Left ventricle myocardium superior (tissue), 1 donor: ENCODE measurements around the gene ZNF862. TPM values are rescaled to one million over a fixed set of nuclear protein-coding genes. Genes with fewer than 3 reads are reported as not detected.
"Not testable (repeated sequence)": the region's sequence is repeated elsewhere in the genome, so short reads cannot be mapped to it uniquely, and the experiment has no call there.

Source experiments
- ATAC-seq: fragments of 200-7000 bp; cut with Tn5 transposase; one replicate; pipeline ENCODE4 v1.9.1; 2020; ENCODE audit warnings: mild to moderate bottlenecking, moderate library complexity
- DNase-seq: peaks from one replicate; pipeline ENCODE4 v3.0.0-alpha.2; 2020
- intact Hi-C: fragments of 100-400 bp; cut with micrococcal nuclease; formaldehyde crosslinking; loops from one replicate; pipeline ENCODE4 v1.11.0; 2022
- total RNA-seq: library from RNA; stranded (reverse); fragmentation: NEBNext Ultra II Directional; extraction: Animal tissue kit (Norgen Biotek cat#: 25700); gene quantifications from one replicate; pipeline ENCODE4 v1.2.1, GENCODE V29; 2021
- donor health status: DM: no; HTN: yes; CAD: no; lungs with severe emphysema.

ZNF862 gene
- total RNA-seq, 1 donor from 2014 or later, result 9.5 TPM

- intact Hi-C loops, result no loop called here
- peak; percentile 20 for DNase-seq
- ATAC-seq, result no peak
Measured at GRCh38 chr7:149822353-149822943, 15.7 kb upstream of the ZNF862 start.

- no peak for ATAC-seq
- intact Hi-C loops, result no loop called here
- peak; percentile 17 for DNase-seq
Measured at GRCh38 chr7:149823191-149823630, 15.0 kb upstream of the ZNF862 start.

GRCh38 chr7:149823631-149824199 lies 14.5 kb upstream of the ZNF862 start:
- DNase-seq, result peak; percentile 17

DNA sequence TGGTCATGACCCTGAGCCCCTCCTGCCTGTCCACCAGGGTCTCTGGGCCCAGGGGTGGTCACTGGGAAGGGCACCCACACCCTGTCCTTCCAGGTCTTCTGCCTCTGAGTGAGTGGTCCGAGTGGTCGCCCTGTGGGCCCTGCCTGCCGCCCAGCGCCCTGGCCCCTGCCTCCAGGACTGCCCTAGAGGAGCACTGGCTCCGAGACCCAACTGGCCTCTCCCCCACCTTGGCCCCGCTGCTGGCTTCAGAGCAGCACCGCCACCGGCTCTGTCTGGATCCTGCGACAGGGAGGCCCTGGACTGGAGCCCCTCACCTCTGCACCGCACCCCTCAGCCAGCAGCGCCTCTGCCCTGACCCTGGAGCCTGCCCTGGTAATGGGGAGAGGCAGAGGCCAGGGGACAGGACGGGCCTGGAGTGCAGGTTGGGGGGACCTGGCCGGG lies 13.9 kb upstream of the ZNF862 start:
- intact Hi-C loops, result no loop called here
- DNase-seq, result peak; percentile 29

More at GRCh38 chr7:149823631-149824199, 14.5 kb upstream of the ZNF862 start:
- no peak for ATAC-seq
- intact Hi-C loops, result no loop called here

DNA sequence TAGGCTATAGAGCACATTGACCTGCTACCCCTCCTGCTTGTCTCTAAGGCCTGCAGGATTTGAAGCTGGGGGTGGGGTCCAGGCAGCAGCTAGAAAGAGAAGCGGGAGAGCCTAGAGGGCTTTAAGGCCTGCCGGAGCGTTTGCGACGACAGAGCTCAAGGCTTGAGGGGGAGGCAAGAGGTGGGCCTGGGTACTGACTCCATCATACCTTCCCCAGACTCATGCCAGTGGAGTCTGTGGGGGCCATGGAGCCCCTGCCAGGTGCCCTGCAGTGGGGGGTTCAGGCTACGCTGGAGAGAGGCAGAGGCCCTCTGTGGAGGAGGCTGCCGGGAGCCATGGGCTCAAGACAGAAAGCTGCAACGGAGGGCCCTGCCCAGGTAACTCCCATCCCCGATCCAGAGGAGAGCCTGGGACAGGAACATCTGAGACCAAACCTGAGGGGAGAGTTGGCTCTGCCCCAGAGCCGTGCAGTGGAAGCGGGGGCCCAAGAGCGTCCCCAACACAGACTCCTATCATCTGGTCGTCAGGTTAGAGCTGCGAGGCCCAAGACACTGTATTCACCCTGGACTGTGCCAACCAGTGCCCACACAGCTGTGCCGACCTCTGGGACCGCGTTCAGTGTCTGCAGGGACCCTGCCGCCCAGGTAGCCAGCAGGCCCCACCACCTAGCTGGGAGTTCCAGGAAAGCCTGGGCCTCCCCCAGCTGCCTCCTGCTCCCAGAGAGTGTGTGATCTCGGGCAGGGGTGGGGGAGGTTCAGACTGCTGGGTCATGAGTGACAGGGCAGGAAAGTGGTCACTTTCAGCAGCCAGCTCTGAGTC lies 13.2 kb upstream of the ZNF862 start:
- DNase-seq (no peak), ATAC-seq (no peak)
- intact Hi-C loops, result no loop called here

More for the DNA sequence above, 13.9 kb upstream of the ZNF862 start:
- ATAC-seq, result no peak

GRCh38 chr7:149825567-149826343 lies 12.4 kb upstream of the ZNF862 start:
- DNase-seq, result peak; percentile 22
- no peak for ATAC-seq
- intact Hi-C loops, result no loop called here

GRCh38 chr7:149826344-149827088 lies 11.7 kb upstream of the ZNF862 start:
- intact Hi-C loops, result no loop called here
- no peak for ATAC-seq
- no peak for DNase-seq

DNA sequence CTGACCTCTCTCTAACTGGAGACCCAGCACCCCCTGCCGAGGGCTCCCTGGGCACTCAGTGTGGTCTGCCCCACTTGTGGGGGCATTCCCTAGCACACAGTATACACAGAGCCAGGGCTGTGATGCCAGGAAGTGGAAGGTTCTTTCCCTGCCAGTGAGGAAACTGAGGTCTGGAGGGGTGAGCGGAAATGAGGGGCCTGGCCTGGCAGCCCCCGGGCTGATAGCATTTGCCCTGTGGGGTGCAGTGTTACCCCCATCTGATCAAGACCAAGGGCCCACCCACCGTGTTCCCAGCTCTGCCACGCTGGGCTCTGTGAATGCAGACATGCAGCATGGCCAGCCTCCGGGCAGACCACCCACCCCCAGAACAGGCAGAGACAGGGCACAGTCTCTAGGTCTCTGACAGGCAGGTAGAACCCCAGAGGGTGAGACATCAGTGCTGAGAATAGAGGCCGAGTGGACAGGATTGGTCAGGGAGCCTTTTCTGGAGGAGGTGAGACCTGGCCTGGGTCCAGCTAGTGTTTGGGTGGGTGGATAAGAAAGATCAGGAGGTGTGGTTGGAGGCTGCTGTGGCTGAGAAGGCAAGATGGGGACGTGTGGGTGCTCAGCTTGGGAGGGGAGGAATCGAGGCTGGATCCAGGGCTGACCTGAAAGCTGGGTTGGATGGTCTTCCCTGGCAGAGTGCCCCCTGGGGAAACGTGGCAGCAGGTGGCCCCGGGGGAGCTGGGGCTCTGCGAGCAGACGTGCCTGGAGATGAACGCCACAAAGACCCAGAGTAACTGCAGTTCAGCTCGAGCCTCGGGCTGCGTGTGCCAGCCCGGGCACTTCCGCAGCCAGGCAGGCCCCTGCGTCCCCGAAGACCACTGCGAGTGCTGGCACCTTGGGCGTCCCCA lies 10.8 kb upstream of the ZNF862 start:
- DNase-seq, result peak; percentile 23
- intact Hi-C loops, result no loop called here
- no peak for ATAC-seq

DNA sequence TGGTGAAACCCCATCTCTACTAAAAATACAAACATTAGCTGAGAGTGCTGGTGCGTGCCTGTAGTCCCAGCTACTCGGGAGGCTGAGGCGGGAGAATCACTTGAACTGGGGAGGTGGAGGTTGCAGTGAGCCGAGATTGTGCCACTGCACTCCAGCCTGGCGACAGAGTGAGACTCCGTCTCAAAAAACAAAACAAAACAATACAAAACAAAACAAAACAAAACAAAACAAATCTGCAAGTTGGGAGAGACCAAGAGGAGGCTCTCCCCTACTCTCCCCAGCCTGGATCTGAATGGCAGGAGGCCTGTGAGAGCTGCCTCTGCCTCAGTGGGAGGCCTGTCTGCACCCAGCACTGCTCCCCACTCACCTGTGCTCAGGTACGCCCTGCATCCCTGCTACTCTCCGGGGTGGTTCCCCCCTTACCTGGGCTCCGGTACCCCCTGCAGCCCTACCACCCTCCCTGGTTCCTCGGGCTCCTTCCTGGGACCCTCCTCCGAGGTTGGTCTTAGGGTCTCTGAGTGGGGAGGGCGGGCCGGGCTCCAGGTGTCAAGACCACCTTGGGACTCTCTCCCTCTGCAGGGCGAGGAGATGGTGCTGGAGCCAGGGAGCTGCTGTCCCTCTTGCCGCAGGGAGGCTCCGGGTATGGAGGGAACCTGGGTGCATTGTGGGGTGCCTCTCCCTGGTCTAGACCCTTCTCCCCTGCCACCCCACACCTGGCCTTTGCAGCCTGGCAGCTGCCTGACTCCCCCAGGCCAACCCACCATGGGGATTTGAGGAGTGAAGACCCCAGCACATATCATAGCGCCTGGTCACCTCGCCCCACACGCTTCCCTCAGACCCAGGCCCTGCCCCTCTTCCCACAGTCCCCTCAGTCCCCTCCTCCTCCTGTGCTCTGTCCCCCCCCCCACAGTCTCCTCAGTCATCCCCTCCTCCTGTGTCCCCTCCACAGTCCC lies 9.5 kb upstream of the ZNF862 start:
- ATAC-seq (no peak), DNase-seq (no peak)
- intact Hi-C loops, result no loop called here

- ATAC-seq, intact Hi-C loops, DNase-seq: not testable (repeated sequence)
Measured at GRCh38 chr7:149830527-149830926, 7.6 kb upstream of the ZNF862 start.

GRCh38 chr7:149830997-149831740 lies 7.0 kb upstream of the ZNF862 start:
- no peak for DNase-seq
- intact Hi-C loops, result no loop called here
- no peak for ATAC-seq

GRCh38 chr7:149831741-149832219 lies 6.4 kb upstream of the ZNF862 start:
- intact Hi-C loops, result no loop called here
- DNase-seq, result no peak
- no peak for ATAC-seq

DNA sequence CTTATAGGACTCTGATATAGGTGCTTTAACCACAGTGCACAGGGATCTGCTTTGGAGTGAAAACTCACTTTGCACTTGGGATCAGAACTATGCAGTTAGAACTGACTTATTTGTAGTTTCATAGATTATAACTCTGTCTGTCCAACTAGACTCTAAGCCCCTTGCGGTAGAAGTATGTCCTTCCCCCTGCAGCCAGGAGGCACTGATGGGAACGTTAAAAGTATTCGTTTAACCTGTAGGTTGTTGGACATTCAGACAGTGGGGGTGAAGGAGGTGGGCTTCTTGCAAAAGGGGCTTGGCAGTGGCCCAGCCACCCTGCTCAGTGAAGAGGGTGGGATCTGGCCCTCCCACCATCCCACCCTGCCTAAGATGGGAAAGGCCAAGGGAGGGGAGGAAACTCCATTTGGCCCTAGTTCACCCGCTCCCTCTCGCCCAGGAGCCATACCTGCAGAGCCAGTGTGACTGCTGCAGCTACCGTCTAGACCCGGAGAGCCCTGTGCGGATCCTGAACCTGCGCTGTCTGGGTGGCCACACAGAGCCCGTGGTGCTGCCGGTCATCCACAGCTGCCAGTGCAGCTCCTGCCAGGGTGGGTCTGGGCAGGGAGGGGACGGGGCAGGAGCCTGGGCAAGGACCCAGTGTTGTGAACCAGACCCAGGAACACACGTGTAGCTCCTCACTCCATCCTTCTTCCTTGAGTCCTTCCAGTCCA lies 5.7 kb upstream of the ZNF862 start:
- no peak for DNase-seq
- ATAC-seq, result no peak
- intact Hi-C loops, result no loop called here

DNA sequence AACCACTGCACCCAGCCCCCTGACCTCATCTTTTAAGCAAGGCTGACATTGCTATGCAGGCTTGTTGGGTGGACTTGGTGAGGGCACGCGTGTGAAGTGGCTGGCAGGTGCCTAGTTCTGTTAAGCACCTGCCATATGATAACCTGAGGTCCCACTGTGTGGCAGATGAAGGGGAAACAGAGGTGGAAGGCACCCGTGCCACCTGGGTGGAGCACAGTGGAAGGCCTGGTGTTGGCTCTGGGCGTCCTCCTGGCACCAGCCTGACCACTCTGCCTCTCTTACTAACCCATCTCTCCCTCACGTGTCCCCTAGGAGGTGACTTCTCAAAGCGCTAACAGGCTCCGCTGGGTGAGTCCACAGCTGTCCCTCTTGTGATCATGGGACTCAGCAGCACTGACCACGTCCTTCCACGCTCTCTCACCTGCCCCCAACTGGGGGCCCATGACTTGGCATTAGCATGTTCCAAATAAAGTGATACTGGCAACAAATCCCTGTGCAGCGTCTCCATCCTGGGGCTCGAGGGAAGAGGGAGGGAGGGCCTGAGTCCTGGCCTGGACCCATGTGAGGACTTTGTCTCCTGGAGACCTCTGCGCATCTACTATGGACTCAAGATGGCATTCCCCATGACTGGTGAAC lies 4.6 kb upstream of the ZNF862 start:
- ATAC-seq, result no peak
- intact Hi-C loops, result no loop called here
- no peak for DNase-seq

- ATAC-seq, result no peak
- intact Hi-C loops, result no loop called here
- no peak for DNase-seq
Measured at GRCh38 chr7:149834601-149835000, 3.6 kb upstream of the ZNF862 start.
